Sigmoid colon (tissue), 4 donors: ENCODE data around the gene ATP5F1C.

Experiments used
- EP300 ChIP-seq, 4 donors: sonication (generic); formaldehyde crosslinking; IDR thresholded peaks; one replicate each; pipeline ENCODE4 v1.6.1; 2017; ENCODE audit warnings: antibody characterized with exemption in 4 of 4
- POLR2A ChIP-seq, 2 donors: fragments of 450-650 bp; IDR thresholded peaks; one replicate each; pipeline ENCODE4 v1.6.1; 2016; ENCODE audit warnings: antibody characterized with exemption in 2 of 2, mild to moderate bottlenecking in 2 of 2, moderate library complexity in 2 of 2
- TF ChIP-seq, protein P1 (sequence below), 4 experiments: fragments of 450-650 bp in 3 of 4; fragments of 200-600 bp in 1 of 4; IDR thresholded peaks; one replicate each; pipeline ENCODE4 v1.5.1; 2016 to 2019; ENCODE audit warnings: antibody characterized with exemption in 4 of 4, mild to moderate bottlenecking in 3 of 4, moderate library complexity in 2 of 4

DNA sequence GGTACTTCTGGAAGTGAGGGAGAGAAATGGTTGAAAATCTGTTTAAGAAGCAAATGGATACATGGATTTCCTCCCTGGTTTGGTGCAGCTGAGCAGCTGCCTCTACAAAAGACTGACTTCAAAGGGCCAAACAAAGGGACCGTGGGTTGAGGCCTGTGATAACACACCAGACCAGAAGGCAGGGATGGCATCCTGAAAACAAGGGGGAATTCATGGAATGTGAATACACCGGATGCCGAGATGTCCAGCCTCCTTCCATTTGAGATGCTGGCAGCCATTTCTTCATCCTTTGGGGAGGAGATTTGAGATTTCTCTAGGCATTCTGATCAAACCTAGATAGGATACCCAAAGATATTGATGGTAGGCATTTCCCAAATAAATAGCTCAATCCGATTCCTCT, 67.2 kb downstream of the ATP5F1C start:
- TF ChIP-seq POLR2A (IDR thresholded peaks at IDR 0.05) (no peak), EP300 (IDR thresholded peaks at IDR 0.05) (no peak)
- TF ChIP-seq, protein P1, sequence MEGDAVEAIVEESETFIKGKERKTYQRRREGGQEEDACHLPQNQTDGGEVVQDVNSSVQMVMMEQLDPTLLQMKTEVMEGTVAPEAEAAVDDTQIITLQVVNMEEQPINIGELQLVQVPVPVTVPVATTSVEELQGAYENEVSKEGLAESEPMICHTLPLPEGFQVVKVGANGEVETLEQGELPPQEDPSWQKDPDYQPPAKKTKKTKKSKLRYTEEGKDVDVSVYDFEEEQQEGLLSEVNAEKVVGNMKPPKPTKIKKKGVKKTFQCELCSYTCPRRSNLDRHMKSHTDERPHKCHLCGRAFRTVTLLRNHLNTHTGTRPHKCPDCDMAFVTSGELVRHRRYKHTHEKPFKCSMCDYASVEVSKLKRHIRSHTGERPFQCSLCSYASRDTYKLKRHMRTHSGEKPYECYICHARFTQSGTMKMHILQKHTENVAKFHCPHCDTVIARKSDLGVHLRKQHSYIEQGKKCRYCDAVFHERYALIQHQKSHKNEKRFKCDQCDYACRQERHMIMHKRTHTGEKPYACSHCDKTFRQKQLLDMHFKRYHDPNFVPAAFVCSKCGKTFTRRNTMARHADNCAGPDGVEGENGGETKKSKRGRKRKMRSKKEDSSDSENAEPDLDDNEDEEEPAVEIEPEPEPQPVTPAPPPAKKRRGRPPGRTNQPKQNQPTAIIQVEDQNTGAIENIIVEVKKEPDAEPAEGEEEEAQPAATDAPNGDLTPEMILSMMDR (IDR thresholded peaks at IDR 0.05): no peak
